HCT116 (cell line): ENCODE data around the gene MRGPRX1. TPM values are rescaled to one million over a fixed set of nuclear protein-coding genes. Genes with fewer than 3 reads are reported as not detected.

ENCODE experiments used
- total RNA-seq: library from RNA; stranded (reverse); gene quantifications from one replicate; pipeline ENCODE4 v1.2.1, GENCODE V29; 2021; ENCODE audit not compliant: unreplicated experiment

The MRGPRX1 gene
- total RNA-seq, 1 experiment from 2014 or later = not detected

Other genes with a start within 250 kb of the MRGPRX1 start
- gene TMEM86A, start 240.6 kb downstream of the MRGPRX1 start, total RNA-seq = 2.0 TPM
- not detected for gene IGSF22, start 213.2 kb downstream of the MRGPRX1 start, total RNA-seq
- not detected for gene PTPN5, start 147.6 kb downstream of the MRGPRX1 start, total RNA-seq
- not detected for gene MRGPRX2, start 121.3 kb upstream of the MRGPRX1 start, total RNA-seq
- gene ZDHHC13, start 177.8 kb upstream of the MRGPRX1 start, total RNA-seq = 21.8 TPM